NCI-H1436 (cell line): ENCODE results near the gene APOA1.
A peak's percentile ranks its signal among the peaks of the same experiment; 100 is the strongest.
"Not testable (repeated sequence)": the region's sequence is repeated elsewhere in the genome, so short reads cannot be mapped to it uniquely, and the experiment has no call there.

Source experiments
- DNase-seq: peaks from one replicate; lab custom pipeline; 2025; lab: John Stamatoyannopoulos, UW

The APOA1 gene

GRCh38 chr11:116857936-116858335 is 20.5 kb upstream of the APOA1 start:
- no peak for DNase-seq

GRCh38 chr11:116857316-116857715 is 19.9 kb upstream of the APOA1 start:
- DNase-seq, result no peak

- no peak for DNase-seq
These were observed 19.0 kb upstream of the APOA1 start for GRCh38 chr11:116856423-116856822.

GRCh38 chr11:116855413-116855812 is 18.0 kb upstream of the APOA1 start:
- no peak for DNase-seq

GRCh38 chr11:116853461-116854073 is 16.1 kb upstream of the APOA1 start:
- no peak for DNase-seq

GRCh38 chr11:116852261-116853031 is 15.0 kb upstream of the APOA1 start:
- DNase-seq, result no peak

GRCh38 chr11:116851626-116852025 is 14.2 kb upstream of the APOA1 start:
- no peak for DNase-seq

- DNase-seq, result no peak
These were observed 12.1 kb upstream of the APOA1 start for GRCh38 chr11:116849486-116849885.

GRCh38 chr11:116849060-116849459 is 11.6 kb upstream of the APOA1 start:
- no peak for DNase-seq

- no peak for DNase-seq
These were observed 10.2 kb upstream of the APOA1 start for GRCh38 chr11:116847612-116848011.

- no peak for DNase-seq
These were observed 7.3 kb upstream of the APOA1 start for GRCh38 chr11:116844722-116845121.

GRCh38 chr11:116843661-116844060 is 6.2 kb upstream of the APOA1 start:
- no peak for DNase-seq

- DNase-seq, result no peak
These were observed 5.5 kb upstream of the APOA1 start for GRCh38 chr11:116842909-116843308.

GRCh38 chr11:116842117-116842516 is 4.7 kb upstream of the APOA1 start:
- DNase-seq, result no peak

GRCh38 chr11:116840746-116841296 is 3.4 kb upstream of the APOA1 start:
- DNase-seq, result no peak

GRCh38 chr11:116840224-116840745 is 2.9 kb upstream of the APOA1 start:
- no peak for DNase-seq

GRCh38 chr11:116838321-116839084 is 1.1 kb upstream of the APOA1 start:
- no peak for DNase-seq

- no peak for DNase-seq
These were observed 810 bp downstream of the APOA1 start for GRCh38 chr11:116836632-116836991.

- peak; percentile 91 for DNase-seq
These were observed 1.4 kb downstream of the APOA1 start for GRCh38 chr11:116835791-116836631.

GRCh38 chr11:116835042-116835772 is 2.2 kb downstream of the APOA1 start:
- no peak for DNase-seq

GRCh38 chr11:116834535-116835041 is 2.8 kb downstream of the APOA1 start:
- not testable (repeated sequence) for DNase-seq
